Spleen (tissue), 11 donors: ENCODE measurements around the gene HNRNPL. TPM values are rescaled to one million over a fixed set of nuclear protein-coding genes. Genes with fewer than 3 reads are reported as not detected.
"Not testable (repeated sequence)": the region's sequence is repeated elsewhere in the genome, so short reads cannot be mapped to it uniquely, and the experiment has no call there.

Experiments
- DNase-seq: peaks from one replicate; pipeline ENCODE4 v3.0.0-alpha.2; 2020
- H3K27ac ChIP-seq, 8 donors: fragments of 200-600 bp; sonication (generic) in 7 of 8; 1 replicate in 4 of 8; 2 replicates in 4 of 8; pipeline versions ENCODE4 v1.5.0 to v1.8.0; 2016 to 2021; ENCODE audit warnings: inconsistent platforms in 4 of 8, mild to moderate bottlenecking in 4 of 8, moderate library complexity in 1 of 8
- H3K27me3 ChIP-seq, 7 donors: fragments of 200-600 bp; sonication (generic) in 6 of 7; replicated peaks in 1 of 7; 1 replicate in 4 of 7; 2 replicates in 3 of 7; pipeline versions ENCODE4 v1.5.0 to v1.8.0; 2016 to 2021; ENCODE audit warnings: inconsistent platforms in 3 of 7, mild to moderate bottlenecking in 1 of 7
- H3K36me3 ChIP-seq, 6 donors: fragments of 200-600 bp; sonication (generic) in 5 of 6; 1 replicate in 4 of 6; 2 replicates in 2 of 6; pipeline versions ENCODE4 v1.5.0 to v1.8.0; 2016 to 2021; ENCODE audit warnings: inconsistent platforms in 2 of 6
- H3K4me1 ChIP-seq, 6 donors: fragments of 200-600 bp; sonication (generic) in 5 of 6; 1 replicate in 3 of 6; 2 replicates in 3 of 6; pipeline versions ENCODE4 v1.5.0 to v1.8.0; 2016 to 2021; ENCODE audit warnings: inconsistent platforms in 3 of 6
- H3K4me3 ChIP-seq, 8 donors: fragments of 200-600 bp; sonication (generic) in 7 of 8; 1 replicate in 4 of 8; 2 replicates in 4 of 8; pipeline versions ENCODE4 v1.5.0 to v1.8.0; 2016 to 2021; ENCODE audit warnings: inconsistent platforms in 4 of 8, mild to moderate bottlenecking in 4 of 8, moderate library complexity in 2 of 8
- H3K9me3 ChIP-seq, 8 donors: fragments of 200-600 bp; sonication (generic) in 7 of 8; 1 replicate in 4 of 8; 2 replicates in 4 of 8; pipeline versions ENCODE4 v1.5.0 to v1.8.0; 2016 to 2021; ENCODE audit warnings: inconsistent platforms in 4 of 8
- CTCF ChIP-seq, 11 experiments: fragments of 200-600 bp in 7 of 11; fragments of 450-650 bp in 4 of 11; sonication (generic) in 4 of 11; IDR thresholded peaks in 8 of 11; conservative IDR thresholded peaks in 3 of 11; 1 replicate in 7 of 11; 2 replicates in 4 of 11; pipeline versions ENCODE4 v1.4.0 to v1.8.0; 2016 to 2021; ENCODE audit warnings: antibody characterized with exemption in 11 of 11, inconsistent platforms in 4 of 11, mild to moderate bottlenecking in 1 of 11
- POLR2A ChIP-seq, 3 donors: fragments of 450-650 bp; IDR thresholded peaks; one replicate each; pipeline ENCODE4 v1.5.1; 2017; ENCODE audit warnings: antibody characterized with exemption in 3 of 3, mild to moderate bottlenecking in 1 of 3
- POLR2AphosphoS5 ChIP-seq, 3 donors: sonication (generic); formaldehyde crosslinking; IDR thresholded peaks; one replicate each; pipeline ENCODE4 v1.5.1; 2017; ENCODE audit warnings: antibody characterized with exemption in 3 of 3
- WGBS, 5 donors: extraction: QIAGEN DNeasy Blood & Tissue Kit in 3 of 5; methylation state at CpG; one replicate each; pipeline versions ENCODE4 v1.1.5 to v1.1.7; 2013 to 2018; 5-methylcytosine and 5-hydroxymethylcytosine counted together
- intact Hi-C: fragments of 100-400 bp; cut with DNase I; formaldehyde crosslinking; loops from one replicate; pipeline ENCODE4 v1.15.0; 2023; ENCODE audit warnings: low total_unique reads
- polyA plus RNA-seq, 3 donors: library from polyadenylated mRNA; stranded (reverse); fragments of 200-250 nt; gene quantifications; one replicate each; pipeline ENCODE4 v1.2.1, GENCODE V29; 2013
- total RNA-seq, 7 donors: library from RNA; depleted of rRNA in 3 of 7; stranded (reverse); fragments of >200 nt in 3 of 7; fragmentation: NEBNext Ultra II Directional in 4 of 7; extraction: Animal tissue kit (Norgen Biotek cat#: 25700) in 4 of 7; gene quantifications; one replicate each; pipeline versions ENCODE4 v1.1.0 to v1.2.1, GENCODE V29; 2016 to 2021
- donor health status: healthy with polysubstance abuse.
- donor health status: DM: no; HTN: no; CAD: no; lungs with moderate emphysema.
- donor health status: DM: no; HTN: no; CAD: no.
- donor health status: Bipolar disorder and iron deficiency.
- donor health status: healthy.
- donor health status: DM: no; HTN: no; CAD: no.
- donor health status: DM: yes; HTN: yes; CAD: no.

The HNRNPL gene
- total and polyA plus RNA-seq, 10 donors = 147 to 357 (median 222) TPM

GRCh38 chr19:38803543-38803942 is 46.2 kb downstream of the HNRNPL start:
- intact Hi-C loops = no loop called here
- 91 to 96% (median 92%) methylated on average over 10 of the region's 10 CpGs for WGBS, 5 donors
- peak; percentile 51 for DNase-seq

GRCh38 chr19:38801359-38802095 is 48.3 kb downstream of the HNRNPL start:
- Histone ChIP-seq H3K4me1 (peaks cover 0 to 16% (median 8%) of the 10 kb centered on the region in 6 donors), H3K36me3 (peaks cover 0 to 30% (median 8%) of the 10 kb centered on the region in 6 donors), H3K4me3 (no peak overlapping the region), H3K27me3 (no peaks in the 10 kb centered on the region), H3K27ac (no peak overlapping the region), H3K9me3 (no peaks in the 10 kb centered on the region)
- intact Hi-C loops = no loop called here
- WGBS, 5 donors = 89 to 98% (median 95%) methylated on average over 12 of the region's 12 CpGs
- peak; percentile 47 for DNase-seq
- TF ChIP-seq POLR2A (IDR thresholded peaks at IDR 0.05) (no peak), CTCF (IDR thresholded peaks at IDR 0.05 in 8 of 11, conservative IDR thresholded peaks at IDR 0.05 in 3 of 11) (no peak), POLR2AphosphoS5 (IDR thresholded peaks at IDR 0.05) (no peak)

More at GRCh38 chr19:38803543-38803942, 46.2 kb downstream of the HNRNPL start:
- Histone ChIP-seq H3K27ac (no peak overlapping the region), H3K4me1 (peaks cover 0 to 16% (median 10%) of the 10 kb centered on the region in 6 donors), H3K4me3 (no peak overlapping the region), H3K9me3 (no peaks in the 10 kb centered on the region), H3K27me3 (no peaks in the 10 kb centered on the region), H3K36me3 (peaks cover 0 to 30% (median 8%) of the 10 kb centered on the region in 6 donors)
- TF ChIP-seq POLR2A (IDR thresholded peaks at IDR 0.05) = no peak
- TF ChIP-seq POLR2AphosphoS5 (IDR thresholded peaks at IDR 0.05) = no peak
- TF ChIP-seq CTCF (IDR thresholded peaks at IDR 0.05 in 8 of 11, conservative IDR thresholded peaks at IDR 0.05 in 3 of 11) = no peak

GRCh38 chr19:38800577-38801347 is 49.0 kb downstream of the HNRNPL start:
- 87 to 96% (median 95%) methylated on average over 5 of the region's 5 CpGs for WGBS, 5 donors
- Histone ChIP-seq H3K9me3 (no peaks in the 10 kb centered on the region), H3K27ac (no peak overlapping the region), H3K4me3 (no peak overlapping the region), H3K27me3 (no peaks in the 10 kb centered on the region), H3K4me1 (peaks cover 0 to 13% (median 8%) of the 10 kb centered on the region in 6 donors), H3K36me3 (peaks cover 0 to 30% (median 8%) of the 10 kb centered on the region in 6 donors)
- no peak for TF ChIP-seq CTCF (IDR thresholded peaks at IDR 0.05 in 8 of 11, conservative IDR thresholded peaks at IDR 0.05 in 3 of 11)
- TF ChIP-seq POLR2AphosphoS5 (IDR thresholded peaks at IDR 0.05) = no peak
- TF ChIP-seq POLR2A (IDR thresholded peaks at IDR 0.05) = no peak
- no peak for DNase-seq
- intact Hi-C loops = no loop called here

GRCh38 chr19:38799104-38799503 is 50.7 kb downstream of the HNRNPL start:
- 93 to 98% (median 95%) methylated on average over 10 of the region's 10 CpGs for WGBS, 5 donors
- Histone ChIP-seq H3K36me3 (peaks cover 0 to 30% (median 8%) of the 10 kb centered on the region in 6 donors), H3K4me1 (peaks cover 0 to under 1% (median 0%) of the 10 kb centered on the region in 6 donors), H3K4me3 (no peak overlapping the region), H3K27me3 (no peaks in the 10 kb centered on the region), H3K9me3 (no peaks in the 10 kb centered on the region), H3K27ac (no peak overlapping the region)
- TF ChIP-seq POLR2A (IDR thresholded peaks at IDR 0.05) (no peak), CTCF (IDR thresholded peaks at IDR 0.05 in 8 of 11, conservative IDR thresholded peaks at IDR 0.05 in 3 of 11) (no peak), POLR2AphosphoS5 (IDR thresholded peaks at IDR 0.05) (no peak)
- DNase-seq = peak; percentile 15
- intact Hi-C loops = no loop called here

GRCh38 chr19:38797781-38798180 is 52.0 kb downstream of the HNRNPL start:
- H3K4me1 ChIP-seq = peaks cover 0 to 13% (median 4%) of the 10 kb centered on the region in 6 donors
- WGBS, 5 donors = 94 to 95% (median 95%) methylated on average over 11 to 30 of the region's 33 CpGs; no CpG with 5 or more reads in 2 of the 5 donors
- H3K4me3 ChIP-seq, H3K9me3 ChIP-seq, DNase-seq, intact Hi-C loops, H3K27ac ChIP-seq, H3K27me3 ChIP-seq: not testable (repeated sequence)
- H3K36me3 ChIP-seq = peaks cover 0 to 21% (median 6%) of the 10 kb centered on the region in 6 donors
